ENCODE measurements around the gene OR4K5. TPM values are rescaled to one million over a fixed set of nuclear protein-coding genes. Genes with fewer than 3 reads are reported as not detected.

OR4K5 gene
- total and polyA plus RNA-seq, 10 of the 15 experiments (the other 5 are each of a cell fraction or from before 2014, with no cell fraction given) = not detected

GRCh38 chr14:19874842-19875241 lies 45.6 kb upstream of the OR4K5 start, which contains the start of gene OR4K2:
TSS of gene OR4K2 (plus strand) at chr14:19875142. CDS start at chr14:19876268, 1,126 bp downstream.
- ChIA-PET RAD21 (ENCODE audit: unreplicated experiment) (no interaction called here), SMC1A (ENCODE audit: uncharacterized antibody, unreplicated experiment) (interaction anchor here (1.4 kb wide), 1 partner anchor 10 kb away, joined by 3 read pairs; no protein-coding TSS in a partner anchor), CTCF (no interaction called here), POLR2A (no interaction called here)
- Histone ChIP-seq H3K27me3 (replicated peaks in 1 of 2; ENCODE audit: control insufficient read depth in 2 of 2, insufficient read depth in 2 of 2, low read length in 1 of 2) (no peaks in the 10 kb centered on the region), H3K9me3 (replicated peaks; ENCODE audit: control insufficient read depth, insufficient read depth, low read length) (no peaks in the 10 kb centered on the region), H3K36me3 (ENCODE audit: control insufficient read depth in 2 of 2, insufficient read depth in 2 of 2, low read length in 1 of 2) (no peaks in the 10 kb centered on the region), H3K4me1 (ENCODE audit: control insufficient read depth, insufficient read depth, low read length) (no peaks in the 10 kb centered on the region), H3K79me2 (ENCODE audit: control insufficient read depth, insufficient read depth, low read length) (no peaks in the 10 kb centered on the region), H4K20me1 (ENCODE audit: control insufficient read depth, insufficient read depth) (no peaks in the 10 kb centered on the region), H3K4me2 (ENCODE audit: control insufficient read depth, insufficient read depth) (no peak within 1 kb of the TSS), H2AFZ (ENCODE audit: control insufficient read depth, low read depth, low read length) (no peak within 1 kb of the TSS), H3K4me3 (no peak within 1 kb of the TSS), H3K9ac (ENCODE audit: control insufficient read depth, insufficient read depth, low read length) (no peak within 1 kb of the TSS), H3K27ac (ENCODE audit: control insufficient read depth, insufficient read depth) (no peak within 1 kb of the TSS)
- DNase-seq (ENCODE audit: low read depth, low spot score) (no peak), ATAC-seq (no peak), FAIRE-seq (no peak)
- 12% methylated on average over 2 of the region's 2 CpGs for WGBS (ENCODE audit: insufficient coverage, insufficient replicate concordance, low lambda C conversion rate, missing lambda C conversion rate)
- TF ChIP-seq ZBTB40 (IDR thresholded peaks at IDR 0.05; ENCODE audit: borderline replicate concordance) = no peak
- in situ Hi-C loops (cut with MboI) = no loop called here
- no TSS peak for BruUV-seq (replicated peaks)
- intact Hi-C loops (cut with micrococcal nuclease; ENCODE audit: unreplicated experiment) = no loop called here

GRCh38 chr14:19878029-19878642 lies 42.3 kb upstream of the OR4K5 start:
- FAIRE-seq = no peak
- no peak for DNase-seq (ENCODE audit: low read depth, low spot score)
- in situ Hi-C loops (cut with MboI) = no loop called here
- ChIA-PET CTCF (no interaction called here), SMC1A (ENCODE audit: uncharacterized antibody, unreplicated experiment) (no interaction called here), RAD21 (ENCODE audit: unreplicated experiment) (no interaction called here), POLR2A (no interaction called here)
- H3K79me2 ChIP-seq (ENCODE audit: control insufficient read depth, insufficient read depth, low read length) = no peaks in the 10 kb centered on the region
- H3K4me1 ChIP-seq (ENCODE audit: control insufficient read depth, insufficient read depth, low read length) = no peaks in the 10 kb centered on the region
- no peak overlapping the region for H3K27ac ChIP-seq (ENCODE audit: control insufficient read depth, insufficient read depth)
- TF ChIP-seq CTCF (IDR thresholded peaks at IDR 0.05 in 2 of 3, conservative IDR thresholded peaks at IDR 0.05 in 1 of 3; ENCODE audit: control insufficient read depth in 2 of 3, extremely low read depth in 1 of 3, insufficient read depth in 1 of 3, low read depth in 3 of 3, low read length in 3 of 3) (peak in 2 of 3 experiments; percentile 40 to 44; a peak in 3 of 6 replicates), WRNIP1 (IDR thresholded peaks at IDR 0.05; ENCODE audit: borderline replicate concordance, low read depth, low read length) (no peak), IRF3 (IDR thresholded peaks at IDR 0.05) (no peak), SMC3 (IDR thresholded peaks at IDR 0.05; ENCODE audit: borderline replicate concordance, low read length) (peak; percentile 33; the same call in 1 of the 2 replicates), RAD21 (IDR thresholded peaks at IDR 0.05; ENCODE audit: insufficient read depth, low read depth, low read length) (peak; percentile 36), LARP7 (IDR thresholded peaks at IDR 0.05) (no peak)
- no peaks in the 10 kb centered on the region for H3K36me3 ChIP-seq (ENCODE audit: control insufficient read depth in 2 of 2, insufficient read depth in 2 of 2, low read length in 1 of 2)
- ATAC-seq = no peak
- no peaks in the 10 kb centered on the region for H4K20me1 ChIP-seq (ENCODE audit: control insufficient read depth, insufficient read depth)
- no peak overlapping the region for H3K4me3 ChIP-seq
- intact Hi-C loops (cut with micrococcal nuclease; ENCODE audit: unreplicated experiment) = no loop called here
- H3K9ac ChIP-seq (ENCODE audit: control insufficient read depth, insufficient read depth, low read length) = no peak overlapping the region
- no peaks in the 10 kb centered on the region for H3K9me3 ChIP-seq (replicated peaks; ENCODE audit: control insufficient read depth, insufficient read depth, low read length)
- H3K27me3 ChIP-seq (replicated peaks in 1 of 2; ENCODE audit: control insufficient read depth in 2 of 2, insufficient read depth in 2 of 2, low read length in 1 of 2) = no peaks in the 10 kb centered on the region
- no peak overlapping the region for H2AFZ ChIP-seq (ENCODE audit: control insufficient read depth, low read depth, low read length)
- H3K4me2 ChIP-seq (ENCODE audit: control insufficient read depth, insufficient read depth) = no peak overlapping the region
- no TSS peak for BruUV-seq (replicated peaks)
